DND-41 (cell line): ENCODE data around the gene LYST.

Experiments
- CTCF ChIP-seq: IDR thresholded peaks from 2 replicates; pipeline ENCODE4 v1.5.1; 2012; ENCODE audit warnings: borderline replicate concordance, low read length, moderate library complexity, mild to moderate bottlenecking; ENCODE audit not compliant: poor library complexity, severe bottlenecking; ENCODE audit errors: extremely low read depth
- EZH2 ChIP-seq: IDR thresholded peaks from 3 replicates; pipeline ENCODE4 v1.6.1; 2012; ENCODE audit warnings: borderline replicate concordance, low read depth, mild to moderate bottlenecking, moderate library complexity, low read length, inconsistent platforms; ENCODE audit not compliant: severe bottlenecking

GRCh38 chr1:235643837-235644692, 222.6 kb downstream of the LYST start:
- TF ChIP-seq EZH2 = no peak
- TF ChIP-seq CTCF = no peak
